ENCODE results near the gene GMEB2. TPM values are rescaled to one million over a fixed set of nuclear protein-coding genes. Genes with fewer than 3 reads are reported as not detected.

GMEB2 gene
- total and polyA plus RNA-seq, 2 donors (not counting 1 experiment from before 2014, with no cell fraction given), result 6.3 to 10.9 TPM

- H4K20me1 ChIP-seq (ENCODE audit: control insufficient read depth, extremely low read depth, insufficient read depth, low read length), result no peaks in the 10 kb centered on the region
- H3K9me3 ChIP-seq (ENCODE audit: control insufficient read depth, insufficient read depth, low read depth, low read length), result no peaks in the 10 kb centered on the region
- H3K27ac ChIP-seq (ENCODE audit: insufficient read depth, low read length), result no peak overlapping the region
- no peak overlapping the region for H2AFZ ChIP-seq (ENCODE audit: low read length)
- no peak overlapping the region for H3K9ac ChIP-seq (ENCODE audit: insufficient read depth, low read length)
- no peak for TF ChIP-seq EZH2 (IDR thresholded peaks at IDR 0.05; ENCODE audit: low read length, missing control alignments)
- no peak for TF ChIP-seq CTCF (conservative IDR thresholded peaks at IDR 0.05 in 1 of 2, IDR thresholded peaks at IDR 0.05 in 1 of 2; ENCODE audit: low read depth in 1 of 2, low read length in 2 of 2)
- H3K4me3 ChIP-seq (replicated peaks in 1 of 4; ENCODE audit: control extremely low read depth in 1 of 4, insufficient read depth in 1 of 4, low read depth in 3 of 4, low read length in 4 of 4), result no peak overlapping the region
- DNase-seq (ENCODE audit: low read depth in 2 of 2), result no peak
- H3K4me2 ChIP-seq (ENCODE audit: extremely low read depth, insufficient read depth, low read length), result no peak overlapping the region
- H3K4me1 ChIP-seq (ENCODE audit: control insufficient read depth, extremely low read depth, insufficient read depth, low read length), result no peaks in the 10 kb centered on the region
- H3K36me3 ChIP-seq (ENCODE audit: control insufficient read depth, insufficient read depth, low read length), result peaks cover 17% of the 10 kb centered on the region
- H3K27me3 ChIP-seq (ENCODE audit: control insufficient read depth, insufficient read depth, low read length), result no peaks in the 10 kb centered on the region
- H3K79me2 ChIP-seq (ENCODE audit: control insufficient read depth, insufficient read depth, low read length), result no peaks in the 10 kb centered on the region
These were observed 68.0 kb downstream of the GMEB2 start for GRCh38 chr20:63558804-63559484.

GRCh38 chr20:63557481-63557891 lies 69.4 kb downstream of the GMEB2 start:
- Histone ChIP-seq H2AFZ (ENCODE audit: low read length) (no peak overlapping the region), H3K9ac (ENCODE audit: insufficient read depth, low read length) (no peak overlapping the region), H3K36me3 (ENCODE audit: control insufficient read depth, insufficient read depth, low read length) (peaks cover 10% of the 10 kb centered on the region), H3K27ac (ENCODE audit: insufficient read depth, low read length) (no peak overlapping the region), H3K9me3 (ENCODE audit: control insufficient read depth, insufficient read depth, low read depth, low read length) (no peaks in the 10 kb centered on the region), H3K4me3 (replicated peaks in 1 of 4; ENCODE audit: control extremely low read depth in 1 of 4, insufficient read depth in 1 of 4, low read depth in 3 of 4, low read length in 4 of 4) (no peak overlapping the region), H3K4me2 (ENCODE audit: extremely low read depth, insufficient read depth, low read length) (no peak overlapping the region), H3K4me1 (ENCODE audit: control insufficient read depth, extremely low read depth, insufficient read depth, low read length) (no peaks in the 10 kb centered on the region), H3K79me2 (ENCODE audit: control insufficient read depth, insufficient read depth, low read length) (no peaks in the 10 kb centered on the region), H3K27me3 (ENCODE audit: control insufficient read depth, insufficient read depth, low read length) (no peaks in the 10 kb centered on the region), H4K20me1 (ENCODE audit: control insufficient read depth, extremely low read depth, insufficient read depth, low read length) (no peaks in the 10 kb centered on the region)
- TF ChIP-seq CTCF (conservative IDR thresholded peaks at IDR 0.05 in 1 of 2, IDR thresholded peaks at IDR 0.05 in 1 of 2; ENCODE audit: low read depth in 1 of 2, low read length in 2 of 2), result no peak
- no peak for TF ChIP-seq EZH2 (IDR thresholded peaks at IDR 0.05; ENCODE audit: low read length, missing control alignments)
- DNase-seq (ENCODE audit: low read depth in 2 of 2), result no peak

- no peak overlapping the region for H3K9ac ChIP-seq (ENCODE audit: insufficient read depth, low read length)
- TF ChIP-seq EZH2 (IDR thresholded peaks at IDR 0.05; ENCODE audit: low read length, missing control alignments) (no peak), CTCF (conservative IDR thresholded peaks at IDR 0.05 in 1 of 2, IDR thresholded peaks at IDR 0.05 in 1 of 2; ENCODE audit: low read depth in 1 of 2, low read length in 2 of 2) (no peak)
These were observed 69.9 kb downstream of the GMEB2 start for GRCh38 chr20:63556873-63557478.

More at GRCh38 chr20:63556873-63557478, 69.9 kb downstream of the GMEB2 start:
- no peak overlapping the region for H3K27ac ChIP-seq (ENCODE audit: insufficient read depth, low read length)
- no peak overlapping the region for H3K4me3 ChIP-seq (replicated peaks in 1 of 4; ENCODE audit: control extremely low read depth in 1 of 4, insufficient read depth in 1 of 4, low read depth in 3 of 4, low read length in 4 of 4)
- no peak overlapping the region for H2AFZ ChIP-seq (ENCODE audit: low read length)
- H3K4me2 ChIP-seq (ENCODE audit: extremely low read depth, insufficient read depth, low read length), result no peak overlapping the region
- H3K79me2 ChIP-seq (ENCODE audit: control insufficient read depth, insufficient read depth, low read length), result no peaks in the 10 kb centered on the region
- no peak for DNase-seq (ENCODE audit: low read depth in 2 of 2)
- no peaks in the 10 kb centered on the region for H4K20me1 ChIP-seq (ENCODE audit: control insufficient read depth, extremely low read depth, insufficient read depth, low read length)
- peaks cover 10% of the 10 kb centered on the region for H3K36me3 ChIP-seq (ENCODE audit: control insufficient read depth, insufficient read depth, low read length)
- H3K9me3 ChIP-seq (ENCODE audit: control insufficient read depth, insufficient read depth, low read depth, low read length), result no peaks in the 10 kb centered on the region
- H3K4me1 ChIP-seq (ENCODE audit: control insufficient read depth, extremely low read depth, insufficient read depth, low read length), result no peaks in the 10 kb centered on the region
- H3K27me3 ChIP-seq (ENCODE audit: control insufficient read depth, insufficient read depth, low read length), result no peaks in the 10 kb centered on the region
